Activated naive CD8-positive, alpha-beta T cell treated with anti-CD3 and anti-CD28 coated beads, Interleukin-2, amount 10 ng/mL, durations not matched to agents 7 days and 5 days (primary cell): ENCODE data around the gene PPM1L. TPM values are rescaled to one million over a fixed set of nuclear protein-coding genes. Genes with fewer than 3 reads are reported as not detected.

Experiments used
- ATAC-seq: fragments of 150-1000 bp; cut with Tn5 transposase; one replicate; pipeline ENCODE4 v1.10.0; 2021; ENCODE audit warnings: low read depth, moderate library complexity
- POLR2A ChIA-PET: fragments of 350-600 bp; sonication (Branson Sonifier 250); formaldehyde crosslinking; loops from one replicate; lab custom pipeline; 2021; ENCODE audit warnings: antibody characterized with exemption; lab: Charles Lee
- DNase-seq: peaks from one replicate; pipeline ENCODE4 v3.0.0; 2021
- H3K27ac Mint-ChIP-seq: one replicate; pipeline ENCODE4 v1.8.0; 2022; ENCODE audit warnings: mild to moderate bottlenecking, mixed read lengths
- H3K27me3 Mint-ChIP-seq: one replicate; pipeline ENCODE4 v1.8.0; 2022; ENCODE audit warnings: mild to moderate bottlenecking, moderate library complexity, mixed read lengths
- H3K36me3 Mint-ChIP-seq: one replicate; pipeline ENCODE4 v1.8.0; 2021; ENCODE audit warnings: mild to moderate bottlenecking, mixed read lengths
- H3K4me1 Mint-ChIP-seq: one replicate; pipeline ENCODE4 v1.8.0; 2021; ENCODE audit warnings: mixed read lengths
- H3K4me3 Mint-ChIP-seq: one replicate; pipeline ENCODE4 v1.8.0; 2022; ENCODE audit warnings: mild to moderate bottlenecking, moderate library complexity, mixed read lengths
- H3K9me3 Mint-ChIP-seq: one replicate; pipeline ENCODE4 v1.8.0; 2021; ENCODE audit warnings: mixed read lengths
- total RNA-seq, 2 experiments: library from RNA; stranded (reverse); gene quantifications; one replicate each; pipeline ENCODE4 v1.2.3, GENCODE V29; 2021

PPM1L gene
- total RNA-seq, 2 experiments from 2014 or later: 3.8 to 4.6 TPM

DNA sequence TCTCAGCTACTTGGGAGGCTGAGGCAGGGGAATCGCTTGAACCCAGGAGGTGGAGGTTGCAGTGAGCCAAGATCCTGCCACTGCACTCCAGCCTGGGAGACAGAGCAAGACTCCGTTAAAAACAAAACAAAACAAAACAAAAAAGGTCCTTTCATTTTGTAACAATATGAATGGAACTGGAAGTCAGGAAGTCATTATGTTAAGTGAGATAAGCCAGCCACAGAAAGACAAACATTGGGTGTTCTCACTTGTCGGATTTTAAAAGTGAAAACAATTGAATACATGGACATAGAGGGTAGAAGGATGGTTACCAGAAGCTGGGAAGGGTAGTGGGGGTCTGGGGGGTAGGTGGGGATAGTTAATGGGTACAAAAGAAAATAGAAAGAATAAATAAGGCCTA lies 361.6 kb downstream of the PPM1L start:
- H3K9me3 Mint-ChIP-seq: peaks cover 29% of the 10 kb centered on the region
- H3K27me3 Mint-ChIP-seq: peaks cover 18% of the 10 kb centered on the region
- H3K4me1 Mint-ChIP-seq: no peaks in the 10 kb centered on the region
- H3K4me3 Mint-ChIP-seq: no peak overlapping the region
- POLR2A ChIA-PET: no interaction called here
- peaks cover 8% of the 10 kb centered on the region for H3K36me3 Mint-ChIP-seq
- no peak overlapping the region for H3K27ac Mint-ChIP-seq
- DNase-seq (no peak), ATAC-seq (no peak)

GRCh38 chr3:161126495-161126894 lies 370.5 kb downstream of the PPM1L start:
- Mint-ChIP-seq H3K27ac (no peak overlapping the region), H3K4me1 (no peaks in the 10 kb centered on the region), H3K9me3 (peaks cover 15% of the 10 kb centered on the region), H3K4me3 (no peak overlapping the region), H3K36me3 (peaks cover 4% of the 10 kb centered on the region), H3K27me3 (peaks cover 10% of the 10 kb centered on the region)
- DNase-seq (no peak), ATAC-seq (no peak)
- POLR2A ChIA-PET: no interaction called here

Other genes with a start within 250 kb of the PPM1L start
- gene KPNA4, start 190.7 kb upstream of the PPM1L start, total RNA-seq: 10 to 100 TPM; 36.0 to 36.7 TPM
- gene ARL14, start 79.1 kb upstream of the PPM1L start, total RNA-seq: not detected